Body of pancreas (tissue), 4 donors: ENCODE data around the gene RIMKLB. TPM values are rescaled to one million over a fixed set of nuclear protein-coding genes. Genes with fewer than 3 reads are reported as not detected.
A peak's percentile ranks its signal among the peaks of the same experiment; 100 is the strongest.

ENCODE experiments used
- ATAC-seq: fragments of 150-250 bp; one replicate; pipeline ENCODE4 v1.9.1; 2016
- DNase-seq, 4 donors: peaks; one replicate each; pipeline ENCODE4 v3.0.0-alpha.2; 2019
- H3K27ac ChIP-seq, 4 donors: fragments of 200-600 bp; sonication (generic); 1 replicate in 3 of 4; 2 replicates in 1 of 4; pipeline versions ENCODE4 v1.5.1 to v1.6.1; 2016 to 2019; ENCODE audit warnings: mild to moderate bottlenecking in 1 of 4, mixed read lengths in 1 of 4, moderate library complexity in 1 of 4
- H3K27me3 ChIP-seq, 2 donors: fragments of 200-600 bp; sonication (generic); one replicate each; pipeline ENCODE4 v1.6.0; 2016; ENCODE audit warnings: mild to moderate bottlenecking in 1 of 2
- H3K36me3 ChIP-seq, 2 donors: fragments of 200-600 bp; sonication (generic); replicated peaks in 1 of 2; 2 replicates each; pipeline ENCODE4 v1.5.1; 2016; ENCODE audit warnings: low read depth in 2 of 2; ENCODE audit not compliant: insufficient read depth in 1 of 2
- H3K4me1 ChIP-seq: fragments of 200-600 bp; sonication (generic); one replicate; pipeline ENCODE4 v1.6.0; 2016
- H3K4me3 ChIP-seq, 2 donors: fragments of 200-600 bp; sonication (generic); 1 replicate in 1 of 2; 2 replicates in 1 of 2; pipeline ENCODE4 v1.5.1; 2016 to 2019
- H3K9me3 ChIP-seq, 3 donors: fragments of 200-600 bp; sonication (generic); 1 replicate in 2 of 3; 2 replicates in 1 of 3; pipeline ENCODE4 v1.5.1; 2016
- POLR2A ChIP-seq, 3 donors: fragments of 450-650 bp; IDR thresholded peaks; one replicate each; pipeline ENCODE4 v1.6.1; 2016; ENCODE audit warnings: antibody characterized with exemption in 3 of 3, mild to moderate bottlenecking in 2 of 3
- WGBS, 2 donors: methylation state at CpG; one replicate each; pipeline ENCODE4 v1.1.5; 2017; 5-methylcytosine and 5-hydroxymethylcytosine counted together
- intact Hi-C: fragments of 100-400 bp; cut with DNase I; formaldehyde crosslinking; loops from one replicate; pipeline ENCODE4 v1.15.1; 2023
- total RNA-seq, 2 donors: library from RNA; depleted of rRNA; stranded (reverse); fragments of >200 nt; gene quantifications; one replicate each; pipeline ENCODE4 v1.1.0, GENCODE V29; 2016
- TF ChIP-seq, protein P1 (sequence below), 7 experiments: fragments of 450-650 bp in 4 of 7; fragments of 200-600 bp in 3 of 7; sonication (generic) in 3 of 7; IDR thresholded peaks; one replicate each; pipeline ENCODE4 v1.5.1; 2016 to 2019; ENCODE audit warnings: antibody characterized with exemption in 7 of 7

RIMKLB gene
- total RNA-seq, 2 donors from 2014 or later: 18.1 to 19.5 TPM

DNA sequence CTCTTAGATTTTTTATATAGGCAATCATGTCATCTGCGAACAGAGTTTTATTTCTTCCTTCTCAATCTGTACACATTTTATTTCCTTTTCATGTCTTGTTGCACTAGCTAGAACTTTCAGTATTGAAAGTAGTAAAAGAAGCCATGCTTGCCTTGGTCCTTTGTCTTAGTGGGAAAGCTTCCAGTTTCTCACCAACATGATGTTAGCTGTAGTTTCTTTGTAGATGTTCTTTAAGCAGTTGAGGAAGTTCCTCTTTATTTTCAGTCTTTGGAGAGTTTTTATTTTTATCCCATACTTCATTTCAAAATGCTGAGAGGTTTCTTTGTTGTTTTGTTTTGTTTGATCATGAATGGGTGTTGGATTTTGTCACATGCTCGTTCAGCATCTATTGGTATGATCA is 12.7 kb upstream of the RIMKLB start:
- Histone ChIP-seq H3K4me3 (no peak overlapping the region), H3K4me1 (peaks cover 7% of the 10 kb centered on the region), H3K36me3 (no peaks in the 10 kb centered on the region), H3K27me3 (no peaks in the 10 kb centered on the region), H3K9me3 (no peaks in the 10 kb centered on the region), H3K27ac (no peak overlapping the region)
- WGBS, 2 donors: 70% methylated on average over 2 of the region's 2 CpGs
- intact Hi-C loops: no loop called here
- DNase-seq (no peak), ATAC-seq (no peak)
- TF ChIP-seq POLR2A (IDR thresholded peaks at IDR 0.05): no peak
- TF ChIP-seq, protein P1, sequence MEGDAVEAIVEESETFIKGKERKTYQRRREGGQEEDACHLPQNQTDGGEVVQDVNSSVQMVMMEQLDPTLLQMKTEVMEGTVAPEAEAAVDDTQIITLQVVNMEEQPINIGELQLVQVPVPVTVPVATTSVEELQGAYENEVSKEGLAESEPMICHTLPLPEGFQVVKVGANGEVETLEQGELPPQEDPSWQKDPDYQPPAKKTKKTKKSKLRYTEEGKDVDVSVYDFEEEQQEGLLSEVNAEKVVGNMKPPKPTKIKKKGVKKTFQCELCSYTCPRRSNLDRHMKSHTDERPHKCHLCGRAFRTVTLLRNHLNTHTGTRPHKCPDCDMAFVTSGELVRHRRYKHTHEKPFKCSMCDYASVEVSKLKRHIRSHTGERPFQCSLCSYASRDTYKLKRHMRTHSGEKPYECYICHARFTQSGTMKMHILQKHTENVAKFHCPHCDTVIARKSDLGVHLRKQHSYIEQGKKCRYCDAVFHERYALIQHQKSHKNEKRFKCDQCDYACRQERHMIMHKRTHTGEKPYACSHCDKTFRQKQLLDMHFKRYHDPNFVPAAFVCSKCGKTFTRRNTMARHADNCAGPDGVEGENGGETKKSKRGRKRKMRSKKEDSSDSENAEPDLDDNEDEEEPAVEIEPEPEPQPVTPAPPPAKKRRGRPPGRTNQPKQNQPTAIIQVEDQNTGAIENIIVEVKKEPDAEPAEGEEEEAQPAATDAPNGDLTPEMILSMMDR (IDR thresholded peaks at IDR 0.05): no peak

DNA sequence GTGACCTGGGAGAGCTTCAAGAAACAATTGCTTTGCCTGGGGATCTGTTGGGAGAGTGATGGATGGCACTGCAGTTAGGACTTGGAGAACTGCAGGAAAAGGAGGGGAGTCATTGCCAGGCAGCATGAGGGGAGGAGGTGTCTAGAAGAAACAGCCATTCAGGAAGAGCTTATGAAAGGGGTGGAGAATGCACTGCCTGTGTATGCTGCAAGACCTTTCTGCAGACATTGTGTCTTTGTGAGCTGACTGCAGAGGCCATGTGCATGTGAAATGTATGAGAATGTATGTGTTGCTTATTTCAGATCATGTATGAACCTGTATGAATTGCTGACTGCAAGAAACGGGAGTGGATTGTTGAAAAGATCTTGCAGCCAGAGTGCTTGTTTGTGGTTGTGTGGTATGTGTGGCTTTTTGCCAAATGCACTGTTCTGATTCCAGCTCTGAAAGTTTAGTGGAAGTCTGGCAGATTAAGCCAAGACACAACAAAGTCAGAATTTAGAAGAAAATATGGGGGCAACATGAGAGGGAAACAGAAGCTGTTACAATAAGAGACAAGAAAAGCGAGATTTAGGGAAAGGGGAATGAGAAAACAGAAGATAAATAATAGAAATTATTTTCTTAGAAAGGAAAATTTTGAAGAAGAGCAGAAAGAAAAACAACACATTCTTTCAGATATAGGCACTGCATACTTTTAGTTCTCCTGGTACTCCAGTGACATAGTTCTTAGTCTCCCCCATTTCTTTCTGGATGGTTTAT is 9.8 kb upstream of the RIMKLB start:
- TF ChIP-seq, protein P1 (IDR thresholded peaks at IDR 0.05): no peak
- no peak for TF ChIP-seq POLR2A (IDR thresholded peaks at IDR 0.05)
- no peak overlapping the region for H3K27ac ChIP-seq
- DNase-seq (peak in 3 of 4 donors; percentile 25 to 34 (median 29)), ATAC-seq (peak; percentile 63)
- intact Hi-C loops: no loop called here
- peaks cover 4% of the 10 kb centered on the region for H3K4me1 ChIP-seq
- no peaks in the 10 kb centered on the region for H3K36me3 ChIP-seq
- no peaks in the 10 kb centered on the region for H3K27me3 ChIP-seq
- no peak overlapping the region for H3K4me3 ChIP-seq
- 37 to 45% methylated on average over 2 of the region's 2 CpGs for WGBS, 2 donors
- no peaks in the 10 kb centered on the region for H3K9me3 ChIP-seq

DNA sequence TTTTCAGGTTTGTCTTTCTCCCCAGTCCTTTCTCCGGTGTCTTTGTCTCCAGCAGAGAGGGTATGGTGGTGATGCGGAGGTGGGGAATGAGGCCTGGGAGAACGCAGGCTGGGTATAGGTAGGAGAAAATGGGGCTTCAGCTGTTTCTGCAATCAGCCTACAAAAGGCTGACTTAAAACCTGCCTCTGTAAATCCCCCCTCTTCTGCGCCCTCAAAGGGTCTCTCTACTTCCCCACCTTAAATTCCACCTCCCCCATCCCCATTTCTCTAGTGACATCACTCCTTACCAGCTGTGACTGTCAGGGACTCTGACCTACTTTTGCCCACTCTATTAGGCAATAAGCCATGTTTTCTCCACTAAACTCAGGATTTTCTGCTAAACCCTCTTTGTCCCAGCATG is 8.1 kb upstream of the RIMKLB start:
- ATAC-seq: no peak
- no peaks in the 10 kb centered on the region for H3K9me3 ChIP-seq

DNA sequence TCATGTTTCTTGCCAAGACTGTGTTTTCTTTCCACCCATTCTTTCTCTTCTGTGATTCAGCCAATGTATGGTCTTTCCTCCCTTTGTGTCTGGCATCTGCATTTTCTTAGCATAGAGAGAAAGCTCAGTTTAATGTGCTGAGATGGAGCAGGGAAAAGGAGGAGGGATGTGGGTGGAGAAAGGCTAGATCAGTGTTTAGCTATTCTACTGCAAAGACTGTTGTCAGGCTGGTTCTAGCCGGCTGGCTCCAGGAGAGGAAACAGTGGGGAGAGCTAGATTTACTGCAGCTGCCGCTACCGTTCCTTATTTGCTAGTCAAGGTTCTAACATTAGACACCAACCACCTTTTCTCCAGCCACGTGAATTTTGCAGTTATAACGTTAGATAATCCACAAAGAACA is 5.2 kb upstream of the RIMKLB start:
- H3K4me1 ChIP-seq: peaks cover 4% of the 10 kb centered on the region
- no peak for TF ChIP-seq POLR2A (IDR thresholded peaks at IDR 0.05)
- TF ChIP-seq, protein P1 (IDR thresholded peaks at IDR 0.05): no peak
- ATAC-seq (no peak), DNase-seq (peak in 2 of 4 donors; percentile 10 to 35)
- H3K36me3 ChIP-seq: no peaks in the 10 kb centered on the region
- H3K4me3 ChIP-seq: no peak overlapping the region
- WGBS, 2 donors: 4 to 7% methylated on average over 5 of the region's 5 CpGs
- no peaks in the 10 kb centered on the region for H3K9me3 ChIP-seq
- no peaks in the 10 kb centered on the region for H3K27me3 ChIP-seq
- intact Hi-C loops: no loop called here
- H3K27ac ChIP-seq: peak overlapping the region in 1 of 4 donors; percentile 15

More for the DNA sequence above, 8.1 kb upstream of the RIMKLB start:
- H3K27me3 ChIP-seq: no peaks in the 10 kb centered on the region
- peaks cover 4% of the 10 kb centered on the region for H3K4me1 ChIP-seq
- H3K4me3 ChIP-seq: no peak overlapping the region
- no peak for DNase-seq
- no peaks in the 10 kb centered on the region for H3K36me3 ChIP-seq
- H3K27ac ChIP-seq: no peak overlapping the region
- no peak for TF ChIP-seq POLR2A (IDR thresholded peaks at IDR 0.05)
- TF ChIP-seq, protein P1 (IDR thresholded peaks at IDR 0.05): no peak
- intact Hi-C loops: no loop called here
- WGBS, 2 donors: 85 to 86% methylated on average over 4 of the region's 4 CpGs

- no peak for TF ChIP-seq POLR2A (IDR thresholded peaks at IDR 0.05)
- TF ChIP-seq, protein P1 (IDR thresholded peaks at IDR 0.05): no peak
- intact Hi-C loops: no loop called here
- 78 to 86% methylated on average over 8 to 10 of the region's 10 CpGs for WGBS, 2 donors
- Histone ChIP-seq H3K36me3 (no peaks in the 10 kb centered on the region), H3K27ac (no peak overlapping the region), H3K4me1 (peaks cover 13% of the 10 kb centered on the region), H3K27me3 (no peaks in the 10 kb centered on the region), H3K4me3 (no peak overlapping the region), H3K9me3 (no peaks in the 10 kb centered on the region)
- no peak for DNase-seq
- ATAC-seq: no peak
These were observed 2.7 kb upstream of the RIMKLB start for GRCh38 chr12:8695116-8695515.
